ENCODE data around the gene MRPL41.

DNA sequence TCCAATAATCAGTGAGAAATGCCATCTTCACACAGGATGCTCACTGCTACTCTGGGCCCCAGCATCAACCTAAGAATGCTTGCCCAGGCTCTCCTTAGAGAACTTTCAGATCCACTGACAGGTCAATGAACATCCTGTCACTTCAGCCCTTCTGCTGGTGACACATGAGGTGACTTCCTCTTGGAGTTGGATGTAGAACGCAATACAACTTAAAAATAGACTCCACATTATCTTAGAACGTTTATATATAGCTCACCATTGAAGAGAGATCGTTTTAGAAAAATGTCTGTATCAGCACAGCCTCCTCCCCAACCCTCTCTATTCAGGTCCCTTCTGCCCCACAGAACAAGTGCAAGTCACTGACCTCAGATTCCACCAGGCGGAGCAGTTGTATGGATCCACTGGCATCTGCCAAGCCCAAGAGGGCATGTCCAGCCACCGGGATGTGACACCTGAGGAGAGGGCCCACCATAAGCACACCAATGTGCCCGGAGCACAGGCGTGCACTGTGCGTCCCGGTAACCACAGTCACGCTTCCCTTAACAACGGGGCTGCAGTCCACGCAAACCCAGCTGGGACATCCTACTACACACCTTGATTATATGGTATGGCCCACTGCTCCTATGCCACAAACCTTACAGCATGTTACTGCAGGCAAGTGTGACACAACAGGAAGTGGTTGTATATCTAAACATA is 24.2 kb downstream of the MRPL41 start:
- TF ChIP-seq, protein P1, sequence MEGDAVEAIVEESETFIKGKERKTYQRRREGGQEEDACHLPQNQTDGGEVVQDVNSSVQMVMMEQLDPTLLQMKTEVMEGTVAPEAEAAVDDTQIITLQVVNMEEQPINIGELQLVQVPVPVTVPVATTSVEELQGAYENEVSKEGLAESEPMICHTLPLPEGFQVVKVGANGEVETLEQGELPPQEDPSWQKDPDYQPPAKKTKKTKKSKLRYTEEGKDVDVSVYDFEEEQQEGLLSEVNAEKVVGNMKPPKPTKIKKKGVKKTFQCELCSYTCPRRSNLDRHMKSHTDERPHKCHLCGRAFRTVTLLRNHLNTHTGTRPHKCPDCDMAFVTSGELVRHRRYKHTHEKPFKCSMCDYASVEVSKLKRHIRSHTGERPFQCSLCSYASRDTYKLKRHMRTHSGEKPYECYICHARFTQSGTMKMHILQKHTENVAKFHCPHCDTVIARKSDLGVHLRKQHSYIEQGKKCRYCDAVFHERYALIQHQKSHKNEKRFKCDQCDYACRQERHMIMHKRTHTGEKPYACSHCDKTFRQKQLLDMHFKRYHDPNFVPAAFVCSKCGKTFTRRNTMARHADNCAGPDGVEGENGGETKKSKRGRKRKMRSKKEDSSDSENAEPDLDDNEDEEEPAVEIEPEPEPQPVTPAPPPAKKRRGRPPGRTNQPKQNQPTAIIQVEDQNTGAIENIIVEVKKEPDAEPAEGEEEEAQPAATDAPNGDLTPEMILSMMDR (conservative IDR thresholded peaks at IDR 0.05; ENCODE audit: low read depth, low read length): no peak
- TF ChIP-seq EZH2 (IDR thresholded peaks at IDR 0.05; ENCODE audit: borderline replicate concordance, low read depth, low read length, poor library complexity, severe bottlenecking): no peak

Measured in A673 (cell line).